Measurements from ENCODE around the gene AATK. TPM values are rescaled to one million over a fixed set of nuclear protein-coding genes. Genes with fewer than 3 reads are reported as not detected.

Gene AATK
- polyA plus RNA-seq, 2 of the 4 experiments (the other 2 are of a cell fraction) = 0.26 to 0.37 TPM

DNA sequence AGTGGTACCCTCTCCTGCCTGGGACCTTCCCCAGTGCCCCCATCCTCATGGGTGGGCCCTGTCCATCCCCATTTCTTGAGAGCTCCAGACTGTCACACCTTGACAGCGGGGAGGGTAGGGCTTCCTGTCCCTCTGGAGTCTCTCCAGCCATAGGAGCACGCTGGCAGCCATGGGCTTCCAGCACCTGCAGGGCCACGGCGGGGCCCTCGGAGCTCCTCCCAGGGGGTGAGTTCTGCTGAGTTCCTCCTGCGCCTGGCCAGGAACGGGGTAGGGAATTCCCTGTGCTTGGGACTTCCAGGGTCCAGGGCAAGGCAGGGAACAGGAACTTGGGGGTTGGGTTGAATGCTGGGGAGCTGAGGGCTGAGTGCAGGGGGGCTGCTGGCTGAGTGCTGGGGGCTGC lies 23.0 kb upstream of the AATK start:
- CTCF ChIA-PET = interaction anchor here (0.6 to 5.9 kb wide), 14 partner anchors 10 to 295 kb away, joined by 3 to 58 read pairs (median 4); no protein-coding TSS in a partner anchor
- POLR2A ChIA-PET = no interaction called here
- no peak for TF ChIP-seq CBX2 (IDR thresholded peaks at IDR 0.05; ENCODE audit: borderline replicate concordance, low read depth)
- no peak for TF ChIP-seq ZSCAN20 (CRISPR knock-in tag; IDR thresholded peaks at IDR 0.05)
- no peak for TF ChIP-seq RFX5 (IDR thresholded peaks at IDR 0.05)
- TF ChIP-seq CHD2 (IDR thresholded peaks at IDR 0.05; ENCODE audit: low read length, partially characterized antibody) = no peak
- TF ChIP-seq TFCP2L1 (CRISPR knock-in tag; IDR thresholded peaks at IDR 0.05) = no peak
- no peak for TF ChIP-seq HOXB13 (CRISPR knock-in tag; IDR thresholded peaks at IDR 0.05; ENCODE audit: low read depth)
- no peak for TF ChIP-seq SREBF2 (IDR thresholded peaks at IDR 0.05)
- TF ChIP-seq ATOH8 (CRISPR knock-in tag; IDR thresholded peaks at IDR 0.05; ENCODE audit: low read depth) = no peak
- DNase-seq (ENCODE audit: low read depth in 1 of 2, low spot score in 1 of 2) (no peak), ATAC-seq (no peak), FAIRE-seq (no peak)
- no peak overlapping the region for H3K4me2 ChIP-seq
- no peak overlapping the region for H3K4me3 ChIP-seq
- H3K4me1 ChIP-seq = no peaks in the 10 kb centered on the region
- WGBS (ENCODE audit: missing lambda C conversion rate) = 94% methylated on average over 2 of the region's 7 CpGs
- no peak overlapping the region for H3K27ac ChIP-seq
- H3K9me3 ChIP-seq = no peaks in the 10 kb centered on the region

DNA sequence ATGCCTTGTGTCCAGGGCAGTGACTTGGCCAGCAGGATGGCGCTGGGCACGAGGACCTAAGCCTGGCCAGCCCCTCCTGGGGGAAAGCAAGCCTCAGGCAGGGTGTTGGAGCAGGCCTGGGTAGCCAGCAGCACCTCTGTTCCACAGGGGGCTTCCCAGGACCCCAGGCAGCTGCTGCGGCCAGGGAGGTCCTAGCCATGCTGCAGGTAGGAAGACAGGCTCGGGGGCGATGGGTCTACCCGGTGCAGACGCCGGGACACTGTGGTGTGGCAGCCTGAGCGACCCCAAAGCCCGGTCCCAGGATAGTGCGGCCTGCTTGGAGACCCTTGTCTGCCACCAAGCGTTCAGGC lies 22.4 kb upstream of the AATK start:
- H3K9me3 ChIP-seq = no peaks in the 10 kb centered on the region
- FAIRE-seq (no peak), DNase-seq (ENCODE audit: low read depth in 1 of 2, low spot score in 1 of 2) (no peak), ATAC-seq (no peak)
- 89% methylated on average over 12 of the region's 12 CpGs for WGBS (ENCODE audit: missing lambda C conversion rate)
- no peak overlapping the region for H3K4me3 ChIP-seq
- H3K4me2 ChIP-seq = no peak overlapping the region
- no peak for TF ChIP-seq FOSL2 (IDR thresholded peaks at IDR 0.05)
- no peak for TF ChIP-seq FOSL2 (CRISPR knock-in tag; IDR thresholded peaks at IDR 0.05)
- no peak for TF ChIP-seq SREBF2 (IDR thresholded peaks at IDR 0.05)
- TF ChIP-seq CTCF (IDR thresholded peaks at IDR 0.05) = no peak
- no peak for TF ChIP-seq POLR2A (IDR thresholded peaks at IDR 0.05; ENCODE audit: low read length)
- CTCF ChIA-PET = interaction anchor here (0.9 to 5.9 kb wide), 6 partner anchors 10 to 165 kb away, joined by 3 to 58 read pairs (median 4); no protein-coding TSS in a partner anchor
- H3K27ac ChIP-seq = no peak overlapping the region
- POLR2A ChIA-PET = no interaction called here
- no peaks in the 10 kb centered on the region for H3K4me1 ChIP-seq

DNA sequence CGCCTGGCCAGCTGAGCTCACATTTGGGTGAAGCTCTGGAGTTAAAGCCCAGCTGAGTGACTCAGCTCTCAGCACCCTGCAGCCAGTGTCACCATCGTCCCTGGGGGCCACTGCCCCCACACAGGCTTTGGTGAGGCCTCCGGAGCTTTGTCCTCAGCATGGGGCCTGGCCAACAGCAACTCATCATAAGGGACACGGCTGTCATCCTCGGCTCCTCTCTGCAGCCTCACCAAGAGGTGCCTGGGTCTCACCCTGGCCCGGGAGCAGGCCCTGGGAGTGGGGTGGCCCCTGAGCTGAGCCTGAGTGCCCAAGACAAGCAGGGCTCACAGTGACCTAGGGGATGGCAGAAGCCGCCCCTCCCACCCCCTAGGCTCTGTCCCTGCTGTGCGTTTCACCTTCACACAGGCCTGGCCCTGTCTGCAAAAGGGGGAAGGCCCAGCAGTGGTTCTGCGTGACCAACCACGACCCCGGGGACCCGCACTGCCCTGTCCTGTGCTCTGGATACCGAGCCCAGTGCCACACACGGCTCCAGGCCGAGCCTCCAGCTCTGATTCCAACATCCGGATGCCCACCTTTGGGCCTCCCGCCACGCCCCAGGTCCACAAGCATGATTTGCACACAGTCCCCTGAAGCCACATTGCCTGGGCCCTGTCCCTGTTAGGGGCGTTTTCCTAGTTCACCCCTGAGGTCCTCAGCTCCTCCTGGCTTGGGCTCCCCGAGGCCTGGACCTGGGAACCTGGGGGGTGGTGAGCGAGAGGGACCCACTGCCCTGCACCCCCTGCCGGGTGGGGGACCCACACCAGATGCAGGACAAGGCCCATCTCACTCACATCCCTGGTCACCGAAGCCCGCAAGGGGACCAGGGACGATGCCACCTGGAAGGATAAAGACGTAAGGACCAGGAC lies 21.8 kb upstream of the AATK start:
- Histone ChIP-seq H3K4me3 (no peak overlapping the region), H3K9me3 (no peaks in the 10 kb centered on the region), H3K4me2 (no peak overlapping the region), H3K4me1 (no peaks in the 10 kb centered on the region), H3K27ac (no peak overlapping the region)
- no peak for TF ChIP-seq CBX2 (IDR thresholded peaks at IDR 0.05; ENCODE audit: borderline replicate concordance, low read depth)
- TF ChIP-seq RNF2 (IDR thresholded peaks at IDR 0.05; ENCODE audit: borderline replicate concordance, low read depth) = no peak
- TF ChIP-seq CEBPB (IDR thresholded peaks at IDR 0.05) = no peak
- TF ChIP-seq JUN (IDR thresholded peaks at IDR 0.05) = no peak
- no peak for TF ChIP-seq TP53 (CRISPR knock-in tag; IDR thresholded peaks at IDR 0.05)
- no peak for TF ChIP-seq USF2 (IDR thresholded peaks at IDR 0.05)
- ChIA-PET POLR2A (no interaction called here), CTCF (interaction anchor here (1.2 to 5.9 kb wide), 4 partner anchors 12 to 165 kb away, joined by 4 to 58 read pairs (median 34); no protein-coding TSS in a partner anchor)
- WGBS (ENCODE audit: missing lambda C conversion rate) = 80% methylated on average over 22 of the region's 26 CpGs
- ATAC-seq = no peak
- no peak for FAIRE-seq
- DNase-seq (ENCODE audit: low read depth in 1 of 2, low spot score in 1 of 2) = no peak

Data from A549 (cell line).